CD4-positive, alpha-beta T cell (primary cell): ENCODE data around the gene PKD1L1. TPM values are rescaled to one million over a fixed set of nuclear protein-coding genes. Genes with fewer than 3 reads are reported as not detected.
"Not testable (repeated sequence)": the region's sequence is repeated elsewhere in the genome, so short reads cannot be mapped to it uniquely, and the experiment has no call there.

ENCODE experiments used
- ATAC-seq: fragments of 200-7000 bp; cut with Tn5 transposase; one replicate; pipeline ENCODE4 v1.10.0; 2022; ENCODE audit warnings: mild to moderate bottlenecking; ENCODE audit not compliant: poor library complexity
- CTCF ChIA-PET: fragments of 350-600 bp; sonication (Branson Sonifier 250); formaldehyde crosslinking; loops from one replicate; lab custom pipeline; 2021; ENCODE audit warnings: antibody characterized with exemption, inconsistent platforms; lab: Charles Lee
- POLR2A ChIA-PET: fragments of 350-600 bp; sonication (Branson Sonifier 250); formaldehyde crosslinking; loops from one replicate; lab custom pipeline; 2021; ENCODE audit warnings: antibody characterized with exemption, inconsistent platforms; lab: Charles Lee
- DNase-seq, 14 experiments: peaks; one replicate each; pipeline ENCODE4 v3.0.0-alpha.2; 2013 to 2020; ENCODE audit warnings: mixed read lengths in 2 of 14
- H3K27ac ChIP-seq, 2 donors: one replicate each; pipeline versions ENCODE4 v1.5.1 to v1.7.0; 2013; ENCODE audit warnings: low read length in 2 of 2, low read depth in 1 of 2, mild to moderate bottlenecking in 1 of 2
- H3K27me3 ChIP-seq, 2 experiments: 1 replicate in 1 of 2; 2 replicates in 1 of 2; pipeline versions ENCODE4 v1.6.1 to v1.7.0; 2013; ENCODE audit warnings: low read length in 2 of 2, control low read depth in 1 of 2, mild to moderate bottlenecking in 1 of 2, moderate library complexity in 1 of 2; ENCODE audit not compliant: insufficient read depth in 2 of 2, control insufficient read depth in 1 of 2
- H3K36me3 ChIP-seq: one replicate; pipeline ENCODE4 v1.6.1; 2013; ENCODE audit warnings: low read length, control low read depth; ENCODE audit not compliant: insufficient read depth
- H3K4me1 ChIP-seq: one replicate; pipeline ENCODE4 v1.6.1; 2013; ENCODE audit warnings: low read length, control low read depth; ENCODE audit not compliant: insufficient read depth
- H3K4me3 ChIP-seq: one replicate; pipeline ENCODE4 v1.5.1; 2013; ENCODE audit warnings: mild to moderate bottlenecking, low read length, moderate library complexity
- H3K9me3 ChIP-seq, 2 experiments: 1 replicate in 1 of 2; 2 replicates in 1 of 2; pipeline versions ENCODE4 v1.6.1 to v1.7.0; 2013; ENCODE audit warnings: low read length in 2 of 2, mild to moderate bottlenecking in 2 of 2, control low read depth in 1 of 2, moderate library complexity in 1 of 2; ENCODE audit not compliant: control insufficient read depth in 1 of 2, insufficient read depth in 1 of 2
- H3K27ac Mint-ChIP-seq: one replicate; pipeline ENCODE4 v1.8.0; 2020; ENCODE audit warnings: mixed read lengths
- H3K27me3 Mint-ChIP-seq: one replicate; pipeline ENCODE4 v1.8.0; 2021; ENCODE audit warnings: mixed read lengths
- H3K36me3 Mint-ChIP-seq: one replicate; pipeline ENCODE4 v1.8.0; 2021; ENCODE audit warnings: low read depth, mixed read lengths
- H3K4me1 Mint-ChIP-seq: one replicate; pipeline ENCODE4 v1.8.0; 2021; ENCODE audit warnings: low read depth, mixed read lengths
- H3K4me3 Mint-ChIP-seq: one replicate; pipeline ENCODE4 v1.8.0; 2020; ENCODE audit warnings: mild to moderate bottlenecking, mixed read lengths
- H3K9me3 Mint-ChIP-seq: one replicate; pipeline ENCODE4 v1.8.0; 2020; ENCODE audit warnings: mixed read lengths
- CTCF ChIP-seq: fragments of 200-600 bp; IDR thresholded peaks from one replicate; pipeline ENCODE4 v1.8.0; 2022; ENCODE audit warnings: antibody characterized with exemption, mild to moderate bottlenecking
- intact Hi-C, 2 experiments: fragments of 100-400 bp; cut with DNase I in 1 of 2; cut with micrococcal nuclease in 1 of 2; formaldehyde crosslinking; loops; one replicate each; pipeline versions ENCODE4 v1.15.1 to v1.9.0; 2023 to 2025; cut with DNase I, micrococcal nuclease
- total RNA-seq, 174 experiments: library from RNA in 2 of 174; stranded (reverse) in 2 of 174; gene quantifications; one replicate each; pipeline ENCODE4 v1.2.3 and lab custom pipeline; 2021 to 2026

The PKD1L1 gene
- total RNA-seq, 2 experiments from 2014 or later, result 0.20 to 0.25 TPM

- ChIA-PET CTCF (interaction anchor here (0.6 to 3.2 kb wide), 20 partner anchors 9 to 163 kb away, joined by 3 to 56 read pairs (median 5); no protein-coding TSS in a partner anchor), POLR2A (interaction anchor here (0.8 to 2.7 kb wide), 10 partner anchors 9 to 119 kb away, joined by 3 to 40 read pairs (median 6); partner anchors contain the start of genes HUS1 and UPP1)
- DNase-seq, result no peak
- Histone ChIP-seq H3K27ac (peak overlapping the region; percentile 60 to 70), H3K9me3 (no peaks in the 10 kb centered on the region), H3K4me3 (peak overlapping the region; percentile 74), H3K36me3 (no peaks in the 10 kb centered on the region), H3K4me1 (peaks cover 16% of the 10 kb centered on the region), H3K27me3 (no peaks in the 10 kb centered on the region)
- intact Hi-C loops, result loop anchor here (1.0 to 5.0 kb wide), 4 partner anchors 44 to 119 kb away; partner anchors contain the start of genes C7orf57 (in 2 of the 2) and UPP1 (in 1 of the 2)
- Mint-ChIP-seq H3K36me3 (no peaks in the 10 kb centered on the region), H3K4me3 (peak overlapping the region; percentile 87), H3K27me3 (no peaks in the 10 kb centered on the region), H3K27ac (peak overlapping the region; percentile 88), H3K9me3 (no peaks in the 10 kb centered on the region), H3K4me1 (peaks cover 24% of the 10 kb centered on the region)
- no peak for TF ChIP-seq CTCF
- ATAC-seq, result no peak
Observed at GRCh38 chr7:47991270-47991669, 43.0 kb upstream of the PKD1L1 start.

- ATAC-seq (no peak), DNase-seq (no peak)
- Histone ChIP-seq H3K9me3 (no peaks in the 10 kb centered on the region), H3K27ac (no peak overlapping the region), H3K36me3 (no peaks in the 10 kb centered on the region), H3K27me3 (no peaks in the 10 kb centered on the region), H3K4me1 (peaks cover 16% of the 10 kb centered on the region), H3K4me3 (no peak overlapping the region)
- no peaks in the 10 kb centered on the region for H3K36me3 Mint-ChIP-seq
- intact Hi-C loops, result loop anchor here (2.0 to 5.0 kb wide), 3 partner anchors 44 to 97 kb away; partner anchors contain the start of genes C7orf57 (in 2 of the 2) and UPP1 (in 1 of the 2)
- CTCF ChIA-PET, result interaction anchor here (1.7 to 3.2 kb wide), 4 partner anchors 13 to 119 kb away, joined by 5 to 56 read pairs (median 7); no protein-coding TSS in a partner anchor
- TF ChIP-seq CTCF, result no peak
- POLR2A ChIA-PET, result interaction anchor here (1.8 to 2.7 kb wide), 2 partner anchors 118 to 120 kb away, joined by 6 to 26 read pairs; no protein-coding TSS in a partner anchor
- peak overlapping the region; percentile 88 for H3K27ac Mint-ChIP-seq
- H3K4me3 Mint-ChIP-seq, result peak overlapping the region; percentile 64
- no peaks in the 10 kb centered on the region for H3K9me3 Mint-ChIP-seq
- H3K4me1 Mint-ChIP-seq, result peaks cover 24% of the 10 kb centered on the region
- H3K27me3 Mint-ChIP-seq, result no peaks in the 10 kb centered on the region
Observed at GRCh38 chr7:47990592-47990991, 42.3 kb upstream of the PKD1L1 start.

GRCh38 chr7:47989607-47990400, 41.5 kb upstream of the PKD1L1 start:
- H3K4me3 Mint-ChIP-seq, H3K36me3 ChIP-seq, H3K36me3 Mint-ChIP-seq, H3K27me3 ChIP-seq, H3K9me3 ChIP-seq, H3K27ac ChIP-seq, H3K4me3 ChIP-seq, H3K27me3 Mint-ChIP-seq, POLR2A ChIA-PET, ATAC-seq, DNase-seq, H3K9me3 Mint-ChIP-seq: not testable (repeated sequence)
- Mint-ChIP-seq H3K4me1 (peaks cover 24% of the 10 kb centered on the region), H3K27ac (peak overlapping the region; percentile 88)
- intact Hi-C loops, result loop anchor here (2.0 to 5.0 kb wide), 3 partner anchors 45 to 97 kb away; partner anchors contain the start of genes C7orf57 (in 2 of the 2) and UPP1 (in 1 of the 2)
- H3K4me1 ChIP-seq, result peaks cover 16% of the 10 kb centered on the region
- CTCF ChIA-PET, result interaction anchor here (2.3 to 2.8 kb wide), 2 partner anchors 12 to 121 kb away, joined by 9 to 19 read pairs; no protein-coding TSS in a partner anchor
